ENCODE data around the gene UBE2V1.

Gene UBE2V1

GRCh38 chr20:50048420-50049166 is 64.4 kb downstream of the UBE2V1 start:
- no peak for TF ChIP-seq CREB1 (IDR thresholded peaks at IDR 0.05; ENCODE audit: low read depth)
- TF ChIP-seq EP300 (IDR thresholded peaks at IDR 0.05; ENCODE audit: borderline replicate concordance) = no peak
- no peak for TF ChIP-seq EGR1 (IDR thresholded peaks at IDR 0.05)
- no peak for TF ChIP-seq TCF12 (IDR thresholded peaks at IDR 0.05; ENCODE audit: low read depth)
- TF ChIP-seq, protein P1, sequence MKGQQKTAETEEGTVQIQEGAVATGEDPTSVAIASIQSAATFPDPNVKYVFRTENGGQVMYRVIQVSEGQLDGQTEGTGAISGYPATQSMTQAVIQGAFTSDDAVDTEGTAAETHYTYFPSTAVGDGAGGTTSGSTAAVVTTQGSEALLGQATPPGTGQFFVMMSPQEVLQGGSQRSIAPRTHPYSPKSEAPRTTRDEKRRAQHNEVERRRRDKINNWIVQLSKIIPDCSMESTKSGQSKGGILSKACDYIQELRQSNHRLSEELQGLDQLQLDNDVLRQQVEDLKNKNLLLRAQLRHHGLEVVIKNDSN (IDR thresholded peaks at IDR 0.05) = no peak
- TF ChIP-seq FOXM1 (IDR thresholded peaks at IDR 0.05; ENCODE audit: borderline replicate concordance, low read depth) = no peak
- TF ChIP-seq ZBTB7A (IDR thresholded peaks at IDR 0.05; ENCODE audit: low read depth) = no peak
- TF ChIP-seq RAD21 (IDR thresholded peaks at IDR 0.05; ENCODE audit: low read depth) = no peak
- TF ChIP-seq, protein P2, sequence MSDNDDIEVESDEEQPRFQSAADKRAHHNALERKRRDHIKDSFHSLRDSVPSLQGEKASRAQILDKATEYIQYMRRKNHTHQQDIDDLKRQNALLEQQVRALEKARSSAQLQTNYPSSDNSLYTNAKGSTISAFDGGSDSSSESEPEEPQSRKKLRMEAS (IDR thresholded peaks at IDR 0.05) = no peak
- TF ChIP-seq NFIC (IDR thresholded peaks at IDR 0.05) = no peak
- no peak for TF ChIP-seq TAF1 (IDR thresholded peaks at IDR 0.05; ENCODE audit: low read depth)
- no peak for TF ChIP-seq YY1 (IDR thresholded peaks at IDR 0.05; ENCODE audit: low read depth)
- TF ChIP-seq, protein P3, sequence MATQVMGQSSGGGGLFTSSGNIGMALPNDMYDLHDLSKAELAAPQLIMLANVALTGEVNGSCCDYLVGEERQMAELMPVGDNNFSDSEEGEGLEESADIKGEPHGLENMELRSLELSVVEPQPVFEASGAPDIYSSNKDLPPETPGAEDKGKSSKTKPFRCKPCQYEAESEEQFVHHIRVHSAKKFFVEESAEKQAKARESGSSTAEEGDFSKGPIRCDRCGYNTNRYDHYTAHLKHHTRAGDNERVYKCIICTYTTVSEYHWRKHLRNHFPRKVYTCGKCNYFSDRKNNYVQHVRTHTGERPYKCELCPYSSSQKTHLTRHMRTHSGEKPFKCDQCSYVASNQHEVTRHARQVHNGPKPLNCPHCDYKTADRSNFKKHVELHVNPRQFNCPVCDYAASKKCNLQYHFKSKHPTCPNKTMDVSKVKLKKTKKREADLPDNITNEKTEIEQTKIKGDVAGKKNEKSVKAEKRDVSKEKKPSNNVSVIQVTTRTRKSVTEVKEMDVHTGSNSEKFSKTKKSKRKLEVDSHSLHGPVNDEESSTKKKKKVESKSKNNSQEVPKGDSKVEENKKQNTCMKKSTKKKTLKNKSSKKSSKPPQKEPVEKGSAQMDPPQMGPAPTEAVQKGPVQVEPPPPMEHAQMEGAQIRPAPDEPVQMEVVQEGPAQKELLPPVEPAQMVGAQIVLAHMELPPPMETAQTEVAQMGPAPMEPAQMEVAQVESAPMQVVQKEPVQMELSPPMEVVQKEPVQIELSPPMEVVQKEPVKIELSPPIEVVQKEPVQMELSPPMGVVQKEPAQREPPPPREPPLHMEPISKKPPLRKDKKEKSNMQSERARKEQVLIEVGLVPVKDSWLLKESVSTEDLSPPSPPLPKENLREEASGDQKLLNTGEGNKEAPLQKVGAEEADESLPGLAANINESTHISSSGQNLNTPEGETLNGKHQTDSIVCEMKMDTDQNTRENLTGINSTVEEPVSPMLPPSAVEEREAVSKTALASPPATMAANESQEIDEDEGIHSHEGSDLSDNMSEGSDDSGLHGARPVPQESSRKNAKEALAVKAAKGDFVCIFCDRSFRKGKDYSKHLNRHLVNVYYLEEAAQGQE (IDR thresholded peaks at IDR 0.05; ENCODE audit: low read depth) = no peak
- TF ChIP-seq TEAD4 (IDR thresholded peaks at IDR 0.05) = no peak
- TF ChIP-seq CEBPB (IDR thresholded peaks at IDR 0.05) = no peak

DNA sequence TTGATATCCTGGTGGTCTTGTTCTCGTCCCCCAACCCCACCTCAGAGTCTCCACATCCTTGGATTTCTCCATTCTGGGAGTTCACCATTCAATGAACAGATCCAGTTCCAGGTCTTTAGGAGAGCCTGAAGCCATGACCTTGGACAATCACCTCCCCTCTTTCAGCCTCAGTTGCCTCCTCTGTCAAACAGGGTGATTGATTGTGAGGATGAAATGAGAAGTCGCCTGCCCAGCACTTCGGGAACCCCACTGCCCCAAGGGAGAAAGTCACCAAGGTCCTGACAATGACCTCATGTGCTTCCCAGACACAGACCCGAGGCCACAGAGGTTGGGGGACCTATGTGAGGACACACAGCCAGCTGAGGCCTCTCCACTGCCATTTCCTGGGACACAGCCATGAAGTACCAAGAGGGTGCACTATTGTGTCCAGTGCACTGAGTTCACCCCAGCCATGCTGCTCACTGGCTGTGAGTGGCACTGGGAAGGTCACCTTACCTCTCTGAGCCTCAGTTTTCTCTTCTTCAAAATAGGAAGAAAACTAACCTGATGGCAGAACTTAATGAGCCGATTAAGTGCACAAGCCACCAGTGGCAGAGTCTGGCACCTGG is 68.5 kb downstream of the UBE2V1 start:
- TF ChIP-seq RAD21 (IDR thresholded peaks at IDR 0.05; ENCODE audit: low read depth) = no peak
- TF ChIP-seq, protein P1 (IDR thresholded peaks at IDR 0.05) = no peak
- no peak for TF ChIP-seq FOXM1 (IDR thresholded peaks at IDR 0.05; ENCODE audit: borderline replicate concordance, low read depth)
- TF ChIP-seq TAF1 (IDR thresholded peaks at IDR 0.05; ENCODE audit: low read depth) = no peak
- TF ChIP-seq ZBTB7A (IDR thresholded peaks at IDR 0.05; ENCODE audit: low read depth) = no peak
- no peak for TF ChIP-seq TEAD4 (IDR thresholded peaks at IDR 0.05)
- TF ChIP-seq NFIC (IDR thresholded peaks at IDR 0.05) = no peak
- TF ChIP-seq, protein P2 (IDR thresholded peaks at IDR 0.05) = no peak
- TF ChIP-seq YY1 (IDR thresholded peaks at IDR 0.05; ENCODE audit: low read depth) = no peak
- no peak for TF ChIP-seq TCF12 (IDR thresholded peaks at IDR 0.05; ENCODE audit: low read depth)
- no peak for TF ChIP-seq EGR1 (IDR thresholded peaks at IDR 0.05)
- no peak for TF ChIP-seq CEBPB (IDR thresholded peaks at IDR 0.05)
- TF ChIP-seq, protein P3 (IDR thresholded peaks at IDR 0.05; ENCODE audit: low read depth) = no peak
- no peak for TF ChIP-seq EP300 (IDR thresholded peaks at IDR 0.05; ENCODE audit: borderline replicate concordance)
- no peak for TF ChIP-seq CREB1 (IDR thresholded peaks at IDR 0.05; ENCODE audit: low read depth)

GRCh38 chr20:50043573-50044352 is 69.2 kb downstream of the UBE2V1 start:
- TF ChIP-seq EGR1 (IDR thresholded peaks at IDR 0.05) (no peak), CEBPB (IDR thresholded peaks at IDR 0.05) (no peak), RAD21 (IDR thresholded peaks at IDR 0.05; ENCODE audit: low read depth) (no peak), TCF12 (IDR thresholded peaks at IDR 0.05; ENCODE audit: low read depth) (no peak), NFIC (IDR thresholded peaks at IDR 0.05) (no peak), FOXM1 (IDR thresholded peaks at IDR 0.05; ENCODE audit: borderline replicate concordance, low read depth) (no peak), YY1 (IDR thresholded peaks at IDR 0.05; ENCODE audit: low read depth) (no peak), TEAD4 (IDR thresholded peaks at IDR 0.05) (no peak), EP300 (IDR thresholded peaks at IDR 0.05; ENCODE audit: borderline replicate concordance) (no peak), CREB1 (IDR thresholded peaks at IDR 0.05; ENCODE audit: low read depth) (no peak)
- TF ChIP-seq, protein P2 (IDR thresholded peaks at IDR 0.05) = no peak
- TF ChIP-seq, protein P3 (IDR thresholded peaks at IDR 0.05; ENCODE audit: low read depth) = no peak

Data from Ishikawa (cell line).